GM21529 (cell line): Measurements from ENCODE around the gene MED26.
"Not testable (repeated sequence)": the region's sequence is repeated elsewhere in the genome, so short reads cannot be mapped to it uniquely, and the experiment has no call there.

ENCODE experiments used
- ATAC-seq: cut with Tn5 transposase; IDR thresholded peaks from one replicate; pipeline ENCODE4 v1.9.1; 2021; ENCODE audit not compliant: unreplicated experiment

MED26 gene

GRCh38 chr19:16628183-16628983, at the start of gene MED26:
TSS of gene MED26 (minus strand) at chr19:16628204. CDS start at chr19:16627943, 261 bp downstream.
- ATAC-seq = peak; percentile 72

GRCh38 chr19:16677055-16677454, 49.1 kb upstream of the MED26 start:
- ATAC-seq = no peak

- ATAC-seq = no peak
These were observed 48.2 kb upstream of the MED26 start for GRCh38 chr19:16676101-16676798.

- ATAC-seq = not testable (repeated sequence)
These were observed 45.8 kb upstream of the MED26 start for GRCh38 chr19:16673839-16674238.

GRCh38 chr19:16673231-16673630, 45.2 kb upstream of the MED26 start:
- no peak for ATAC-seq

GRCh38 chr19:16671652-16672274, 43.8 kb upstream of the MED26 start:
- no peak for ATAC-seq

GRCh38 chr19:16670291-16670690, 42.3 kb upstream of the MED26 start:
- no peak for ATAC-seq

GRCh38 chr19:16668702-16669101, 40.7 kb upstream of the MED26 start:
- ATAC-seq = not testable (repeated sequence)

- no peak for ATAC-seq
These were observed 40.2 kb upstream of the MED26 start for GRCh38 chr19:16668176-16668575.

- ATAC-seq = no peak
These were observed 33.6 kb upstream of the MED26 start for GRCh38 chr19:16661480-16662034.

- ATAC-seq = no peak
These were observed 32.9 kb upstream of the MED26 start, which contains the start of gene TMEM38A for GRCh38 chr19:16660763-16661479. TSS of gene TMEM38A (plus strand) at chr19:16661139. CDS start at chr19:16661218, 79 bp downstream.

- peak; percentile 82 for ATAC-seq
These were observed 32.1 kb upstream of the MED26 start, which contains the start of gene SMIM7 for GRCh38 chr19:16659832-16660708. TSS of gene SMIM7 (minus strand) at chr19:16660144. CDS start at chr19:16660110, 34 bp downstream.

- no peak for ATAC-seq
These were observed 31.4 kb upstream of the MED26 start for GRCh38 chr19:16659464-16659831.

- no peak for ATAC-seq
These were observed 29.4 kb upstream of the MED26 start for GRCh38 chr19:16657384-16657783.

GRCh38 chr19:16655727-16656126, 27.7 kb upstream of the MED26 start:
- ATAC-seq = no peak

GRCh38 chr19:16654627-16655026, 26.6 kb upstream of the MED26 start:
- no peak for ATAC-seq

GRCh38 chr19:16654140-16654539, 26.1 kb upstream of the MED26 start:
- no peak for ATAC-seq

- ATAC-seq = no peak
These were observed 24.9 kb upstream of the MED26 start for GRCh38 chr19:16652854-16653253.

- ATAC-seq = not testable (repeated sequence)
These were observed 23.6 kb upstream of the MED26 start for GRCh38 chr19:16651421-16652188.
